COLO668 (cell line): ENCODE results near the gene FGFRL1.
"Not testable (repeated sequence)": the region's sequence is repeated elsewhere in the genome, so short reads cannot be mapped to it uniquely, and the experiment has no call there.

Experiments
- DNase-seq: peaks from one replicate; lab custom pipeline; 2025; ENCODE audit not compliant: unreplicated experiment; lab: John Stamatoyannopoulos, UW

The FGFRL1 gene

DNA sequence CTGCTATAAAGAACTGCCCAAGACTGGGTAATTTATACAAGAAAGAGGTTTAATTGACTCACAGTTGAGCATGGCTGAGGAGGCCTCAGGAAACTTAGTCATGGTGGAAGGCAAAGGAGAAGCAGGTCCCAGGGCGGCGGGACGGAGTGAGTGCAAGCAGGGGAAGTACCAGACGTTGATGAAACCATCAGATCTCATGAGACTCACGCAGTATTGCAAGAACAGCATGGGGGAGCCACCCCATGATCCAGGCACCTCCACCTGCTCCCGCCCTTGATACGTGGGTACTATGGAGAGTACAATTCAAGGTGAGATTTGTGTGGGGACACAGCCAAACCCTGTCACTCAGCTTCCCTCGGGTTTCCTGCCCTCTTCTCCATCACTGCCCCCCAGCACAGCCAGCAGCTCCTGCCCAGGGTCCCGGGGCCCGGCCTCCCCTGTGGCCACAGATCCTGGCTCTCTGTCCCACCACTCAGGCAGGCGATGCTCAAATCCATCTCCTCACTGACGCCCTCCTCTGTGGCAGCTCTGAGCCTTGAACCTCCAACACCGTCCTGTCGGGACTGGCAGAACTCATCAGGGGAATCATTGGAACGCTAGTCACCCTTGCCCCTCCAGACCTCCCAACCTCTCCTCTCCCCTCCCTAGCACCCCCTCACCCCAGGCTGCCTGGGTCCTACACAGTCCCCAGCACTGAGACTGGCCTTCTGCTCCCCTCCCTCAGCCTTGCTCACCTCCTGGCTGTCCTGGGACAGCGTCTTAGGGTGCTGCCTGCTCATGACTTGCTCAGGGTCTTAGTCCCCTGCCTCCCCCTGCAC, 37.6 kb downstream of the FGFRL1 start:
- no peak for DNase-seq

DNA sequence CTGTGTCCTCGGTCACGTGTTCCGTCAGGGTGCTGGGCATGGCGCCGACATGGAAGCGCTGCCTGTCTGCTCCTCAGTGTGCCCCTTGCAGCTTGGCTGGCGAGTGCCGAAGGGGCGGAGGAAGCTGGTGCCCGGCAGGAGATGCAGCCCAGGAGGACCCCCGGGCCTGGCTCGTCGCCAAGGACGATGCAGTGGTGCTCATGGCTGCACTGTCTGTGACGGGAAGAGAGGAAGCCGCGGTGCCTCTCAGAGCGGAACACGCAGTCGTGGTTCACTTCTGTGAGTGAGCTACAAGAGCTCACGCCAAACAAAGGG, 38.1 kb downstream of the FGFRL1 start:
- no peak for DNase-seq

GRCh38 chr4:1050486-1051213, 39.2 kb downstream of the FGFRL1 start:
- no peak for DNase-seq

DNA sequence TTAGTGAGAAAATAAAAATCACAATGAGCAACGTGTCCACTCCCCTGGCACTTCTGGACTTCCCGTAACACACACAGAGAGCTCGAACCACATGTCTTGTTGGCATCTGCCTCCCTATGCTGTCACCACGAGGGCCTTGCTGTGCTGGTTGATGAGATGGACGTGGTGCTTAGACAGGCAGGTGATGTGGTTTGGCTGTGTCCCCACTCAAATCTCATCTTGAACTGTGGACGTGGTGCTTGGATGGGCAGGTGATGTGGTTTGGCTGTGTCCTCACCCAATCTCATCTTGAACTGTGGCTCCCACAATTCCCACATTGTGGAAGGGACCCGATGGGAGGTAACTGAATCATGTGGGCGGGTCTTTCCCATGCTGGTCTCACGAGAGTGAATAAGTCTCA, 40.0 kb downstream of the FGFRL1 start:
- no peak for DNase-seq

DNA sequence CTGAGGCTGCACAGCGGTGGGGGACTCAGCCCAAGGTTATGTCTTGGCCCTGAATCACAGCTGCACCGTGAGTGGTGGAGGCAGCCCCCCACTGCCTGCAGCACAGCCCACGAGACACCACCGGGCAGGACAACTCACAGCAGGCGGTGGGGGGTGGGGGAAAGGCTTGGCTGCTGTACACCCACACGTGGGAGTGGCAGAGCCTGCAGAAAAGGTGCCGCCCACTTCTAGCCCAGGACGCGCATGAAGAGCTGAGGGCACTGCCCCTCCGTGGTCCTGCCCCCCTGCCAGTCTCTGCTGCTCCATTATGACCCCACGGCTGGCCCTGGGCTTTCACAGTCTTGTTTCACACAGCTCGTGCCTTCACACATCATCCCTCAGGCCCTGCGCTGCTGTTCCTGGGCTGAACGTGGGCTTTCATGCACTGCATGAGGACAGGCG, 40.8 kb downstream of the FGFRL1 start:
- DNase-seq: no peak

DNA sequence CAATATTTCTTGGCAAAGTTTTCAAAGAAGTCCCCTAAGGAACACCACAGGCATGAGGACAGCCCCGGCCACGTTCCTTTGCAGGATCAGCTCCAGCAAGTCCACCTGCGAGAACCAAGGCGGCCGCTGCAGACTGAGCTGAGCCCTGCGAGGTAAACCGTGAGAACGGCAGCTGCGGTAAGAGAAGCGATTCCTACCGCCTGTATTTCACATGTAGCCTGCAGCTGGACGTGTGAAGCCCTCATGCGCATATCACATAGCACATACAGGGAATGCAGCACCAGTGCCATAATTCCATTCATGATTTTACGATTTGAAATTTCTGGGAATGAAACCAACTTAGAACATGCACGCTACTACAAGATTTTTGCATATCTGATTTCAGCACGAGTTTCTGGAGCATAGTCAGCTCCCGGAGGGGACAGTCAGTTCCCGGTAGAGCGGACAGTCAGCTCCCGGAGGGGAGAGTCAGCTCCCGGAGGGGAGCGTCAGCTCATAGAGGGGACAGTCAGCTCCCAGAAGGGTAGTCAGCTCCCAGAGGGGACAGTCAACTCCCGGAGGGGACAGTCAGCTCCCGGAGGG, 41.7 kb downstream of the FGFRL1 start:
- no peak for DNase-seq

GRCh38 chr4:1053891-1054290, 42.5 kb downstream of the FGFRL1 start:
- DNase-seq: not testable (repeated sequence)

DNA sequence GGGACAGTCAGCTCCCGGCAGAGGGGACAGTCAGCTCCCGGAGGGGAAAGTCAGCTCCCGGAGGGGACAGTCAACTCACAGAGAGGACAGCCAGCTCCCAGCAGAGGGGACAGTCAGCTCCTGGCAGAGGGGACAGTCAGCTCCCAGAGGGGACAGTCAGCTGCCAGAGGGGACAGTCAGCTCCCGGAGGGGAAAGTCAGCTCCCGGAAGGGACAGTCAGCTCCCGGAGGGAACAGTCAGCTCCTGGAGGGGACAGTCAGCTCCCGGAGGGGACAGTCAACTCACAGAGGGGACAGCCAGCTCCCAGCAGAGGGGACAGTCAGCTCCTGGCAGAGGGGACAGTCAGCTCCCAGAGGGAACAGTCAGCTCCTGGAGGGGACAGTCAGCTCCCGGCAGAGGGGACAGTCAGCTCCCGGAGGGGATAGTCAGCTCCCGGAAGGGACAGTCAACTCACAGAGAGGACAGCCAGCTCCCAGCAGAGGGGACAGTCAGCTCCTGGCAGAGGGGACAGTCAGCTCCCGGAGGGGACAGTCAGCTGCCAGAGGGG, 43.3 kb downstream of the FGFRL1 start:
- not testable (repeated sequence) for DNase-seq

DNA sequence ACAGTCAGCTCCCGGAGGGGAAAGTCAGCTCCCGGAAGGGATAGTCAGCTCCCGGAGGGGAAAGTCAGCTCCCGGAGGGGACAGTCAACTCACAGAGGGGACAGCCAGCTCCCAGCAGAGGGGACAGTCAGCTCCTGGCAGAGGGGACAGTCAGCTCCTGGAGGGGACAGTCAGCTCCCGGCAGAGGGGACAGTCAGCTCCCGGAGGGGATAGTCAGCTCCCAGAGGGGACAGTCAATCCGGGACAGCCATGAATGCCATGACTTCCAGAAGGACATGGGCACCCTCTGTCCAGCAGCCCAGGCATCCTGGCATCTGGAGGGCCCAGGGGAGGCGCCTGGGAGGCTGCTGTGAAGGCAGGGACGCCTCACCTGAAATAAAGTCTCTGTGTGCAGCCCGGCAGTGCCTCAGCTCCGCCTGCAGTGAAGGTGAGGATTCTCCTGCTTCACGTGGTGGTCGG, 43.8 kb downstream of the FGFRL1 start:
- not testable (repeated sequence) for DNase-seq

DNA sequence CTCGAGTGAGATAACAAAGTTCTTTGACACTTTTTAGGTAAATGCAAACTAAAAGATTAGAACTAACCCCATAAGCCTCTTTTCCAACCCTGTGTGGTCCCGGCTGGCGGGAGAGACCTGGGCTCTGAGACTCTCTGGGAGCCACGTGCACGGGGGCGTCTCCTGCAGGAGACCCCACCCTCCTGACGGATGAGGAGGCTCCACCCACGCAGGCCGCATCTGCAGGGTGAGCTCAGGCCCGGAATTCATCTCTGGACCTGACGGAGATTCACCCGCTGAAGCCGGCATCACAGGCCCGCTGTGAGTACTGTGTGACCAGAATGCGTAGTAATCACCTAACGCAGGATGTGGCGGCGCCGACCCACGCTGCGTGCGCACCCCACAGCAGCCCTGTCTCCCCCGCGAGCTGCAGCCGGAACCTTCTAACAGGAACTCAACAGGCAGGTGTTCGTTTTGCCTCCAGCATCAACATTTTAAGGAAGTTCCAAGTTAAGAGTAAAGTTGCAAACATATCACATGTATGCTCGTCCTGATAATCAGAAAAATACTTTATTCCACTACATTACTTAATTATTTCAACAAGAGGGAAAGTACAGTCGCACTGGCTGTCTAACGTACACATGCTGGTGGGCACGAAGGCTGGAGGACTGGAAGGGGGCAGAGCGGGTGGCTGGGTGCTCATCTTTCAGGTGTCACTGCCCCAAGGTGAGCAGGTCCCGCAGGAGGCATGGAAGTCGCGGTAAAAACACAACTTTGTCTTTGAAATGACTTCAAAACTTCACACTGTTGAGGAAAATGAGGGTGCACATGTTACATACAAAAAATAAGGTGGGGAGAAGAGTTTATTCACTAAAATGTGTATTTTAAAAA, 44.5 kb downstream of the FGFRL1 start:
- peak; percentile 23 for DNase-seq

- DNase-seq: no peak
Observed at GRCh38 chr4:1056671-1057402, 45.4 kb downstream of the FGFRL1 start.

DNA sequence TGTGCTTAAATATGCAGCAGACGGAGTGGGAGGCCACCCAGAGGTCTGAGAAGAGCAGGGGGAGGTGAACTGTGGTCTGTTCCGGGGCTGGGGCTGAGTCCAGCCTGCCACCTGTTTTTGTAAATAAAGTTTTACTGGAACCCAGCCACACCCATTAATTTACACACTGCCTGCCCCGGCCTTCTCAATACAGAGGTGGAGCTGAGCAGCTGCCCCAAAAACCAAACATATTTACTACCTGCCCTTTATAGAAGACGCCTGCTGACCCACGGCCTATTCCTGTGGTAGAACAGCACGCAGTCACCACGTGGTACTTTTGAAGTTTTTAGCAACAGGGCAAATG, 45.9 kb downstream of the FGFRL1 start:
- peak; percentile 15 for DNase-seq

DNA sequence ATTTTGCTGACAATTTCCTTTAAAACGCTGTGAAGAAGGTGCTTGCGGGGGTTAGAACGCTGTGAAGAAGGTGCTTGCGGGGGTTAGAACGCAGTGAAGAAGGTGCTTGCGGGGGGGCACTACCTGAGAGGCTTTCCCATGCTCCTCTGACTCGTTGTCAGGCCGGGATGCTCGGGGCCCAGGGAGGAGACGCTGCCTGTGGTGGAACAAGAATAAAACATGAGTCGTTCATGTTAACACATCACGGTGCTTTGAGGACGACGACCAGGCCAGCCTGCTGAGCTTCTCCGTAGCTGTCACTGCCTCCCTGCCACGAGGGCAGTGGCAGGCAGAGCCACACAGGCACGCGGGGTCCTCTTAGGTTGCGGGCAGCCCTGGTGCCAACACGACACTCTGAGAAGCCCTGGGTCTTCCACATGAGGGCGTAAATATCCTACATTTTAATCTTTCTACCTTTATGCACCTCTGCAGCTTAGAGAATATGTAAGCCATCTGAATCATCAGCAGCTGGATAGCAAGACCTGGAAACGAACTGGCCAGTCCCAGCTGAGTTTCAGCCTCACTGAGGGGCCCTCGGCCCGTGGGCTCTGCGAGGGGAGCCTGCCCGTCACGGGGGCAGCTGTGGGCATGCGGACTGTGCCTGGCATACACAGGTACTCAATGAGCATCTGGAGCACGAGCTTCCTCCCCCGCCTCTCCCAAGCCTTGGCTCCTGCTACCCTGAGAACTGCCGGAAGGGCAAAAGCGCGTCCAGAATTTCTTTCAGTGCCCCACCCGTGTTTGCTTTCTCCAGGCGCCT, 47.0 kb downstream of the FGFRL1 start:
- DNase-seq: peak; percentile 15

- no peak for DNase-seq
Observed at GRCh38 chr4:1058997-1059665, 47.7 kb downstream of the FGFRL1 start.

DNA sequence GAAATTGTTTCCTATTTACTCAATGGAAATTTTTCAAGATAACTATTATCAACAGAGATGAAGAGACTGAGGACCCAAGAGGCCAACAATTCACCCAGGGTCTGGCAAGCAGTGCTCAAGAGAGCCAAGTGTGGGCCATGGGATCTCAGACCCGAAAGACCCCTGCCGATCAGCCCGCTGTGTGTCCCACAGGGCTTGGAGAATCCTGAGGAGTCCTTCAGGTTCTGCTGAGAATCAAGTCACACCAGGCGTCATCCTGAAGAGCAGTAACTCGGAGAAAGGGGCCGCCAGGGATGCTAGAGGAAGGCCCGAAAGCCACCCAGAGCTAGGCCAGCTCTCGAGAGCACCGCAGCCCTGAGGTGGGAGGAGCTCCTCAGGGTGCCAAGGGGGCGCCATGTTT, 48.7 kb downstream of the FGFRL1 start:
- no peak for DNase-seq

DNA sequence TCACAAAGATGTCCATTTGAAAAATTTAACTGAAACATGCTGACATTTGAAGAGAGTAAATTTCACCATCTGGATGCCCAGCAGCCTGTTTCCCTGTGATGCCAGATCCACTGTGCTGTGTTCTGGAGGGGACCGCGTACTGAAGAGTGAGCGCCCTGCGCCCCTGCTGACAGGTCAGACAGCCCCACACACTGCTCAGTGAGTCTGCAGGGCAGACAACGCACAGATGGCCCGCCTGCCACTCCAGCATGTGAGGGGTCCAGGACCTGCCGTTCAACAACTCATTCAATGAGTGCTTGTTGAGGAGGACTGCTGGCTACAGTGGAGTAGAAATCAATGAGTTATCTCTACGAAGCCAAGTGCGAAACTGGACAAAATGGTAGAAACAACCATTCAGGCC, 49.2 kb downstream of the FGFRL1 start:
- no peak for DNase-seq

- no peak for DNase-seq
Observed at GRCh38 chr4:1061056-1061700, 49.8 kb downstream of the FGFRL1 start.

DNA sequence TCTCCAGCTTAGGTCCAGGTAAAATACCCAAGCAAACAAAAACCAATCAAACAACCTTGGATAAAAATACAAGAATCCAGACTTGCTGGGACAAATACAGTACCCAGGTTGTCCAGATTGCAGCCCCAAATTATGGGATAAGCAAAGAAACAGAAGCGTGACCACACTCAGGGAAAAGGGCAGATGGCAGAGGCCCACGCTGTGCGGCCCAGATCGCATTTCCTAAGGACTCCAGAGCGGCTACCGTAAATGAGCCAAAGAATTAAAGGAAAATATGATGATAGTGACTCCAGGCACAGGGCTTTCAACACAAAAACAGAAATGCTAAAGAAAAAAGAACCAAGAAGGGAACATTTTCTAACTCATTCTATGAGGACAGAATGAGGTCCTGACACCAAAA, 50.3 kb downstream of the FGFRL1 start:
- no peak for DNase-seq
